GM15510 (cell line): ENCODE results near the gene CILP.

Source experiments
- POLR2A ChIP-seq: IDR thresholded peaks from 3 replicates; pipeline ENCODE4 v1.6.1; 2011; ENCODE audit warnings: borderline replicate concordance; ENCODE audit not compliant: insufficient read length; ENCODE audit errors: extremely low read depth

Gene CILP, protein sequence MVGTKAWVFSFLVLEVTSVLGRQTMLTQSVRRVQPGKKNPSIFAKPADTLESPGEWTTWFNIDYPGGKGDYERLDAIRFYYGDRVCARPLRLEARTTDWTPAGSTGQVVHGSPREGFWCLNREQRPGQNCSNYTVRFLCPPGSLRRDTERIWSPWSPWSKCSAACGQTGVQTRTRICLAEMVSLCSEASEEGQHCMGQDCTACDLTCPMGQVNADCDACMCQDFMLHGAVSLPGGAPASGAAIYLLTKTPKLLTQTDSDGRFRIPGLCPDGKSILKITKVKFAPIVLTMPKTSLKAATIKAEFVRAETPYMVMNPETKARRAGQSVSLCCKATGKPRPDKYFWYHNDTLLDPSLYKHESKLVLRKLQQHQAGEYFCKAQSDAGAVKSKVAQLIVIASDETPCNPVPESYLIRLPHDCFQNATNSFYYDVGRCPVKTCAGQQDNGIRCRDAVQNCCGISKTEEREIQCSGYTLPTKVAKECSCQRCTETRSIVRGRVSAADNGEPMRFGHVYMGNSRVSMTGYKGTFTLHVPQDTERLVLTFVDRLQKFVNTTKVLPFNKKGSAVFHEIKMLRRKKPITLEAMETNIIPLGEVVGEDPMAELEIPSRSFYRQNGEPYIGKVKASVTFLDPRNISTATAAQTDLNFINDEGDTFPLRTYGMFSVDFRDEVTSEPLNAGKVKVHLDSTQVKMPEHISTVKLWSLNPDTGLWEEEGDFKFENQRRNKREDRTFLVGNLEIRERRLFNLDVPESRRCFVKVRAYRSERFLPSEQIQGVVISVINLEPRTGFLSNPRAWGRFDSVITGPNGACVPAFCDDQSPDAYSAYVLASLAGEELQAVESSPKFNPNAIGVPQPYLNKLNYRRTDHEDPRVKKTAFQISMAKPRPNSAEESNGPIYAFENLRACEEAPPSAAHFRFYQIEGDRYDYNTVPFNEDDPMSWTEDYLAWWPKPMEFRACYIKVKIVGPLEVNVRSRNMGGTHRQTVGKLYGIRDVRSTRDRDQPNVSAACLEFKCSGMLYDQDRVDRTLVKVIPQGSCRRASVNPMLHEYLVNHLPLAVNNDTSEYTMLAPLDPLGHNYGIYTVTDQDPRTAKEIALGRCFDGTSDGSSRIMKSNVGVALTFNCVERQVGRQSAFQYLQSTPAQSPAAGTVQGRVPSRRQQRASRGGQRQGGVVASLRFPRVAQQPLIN

DNA sequence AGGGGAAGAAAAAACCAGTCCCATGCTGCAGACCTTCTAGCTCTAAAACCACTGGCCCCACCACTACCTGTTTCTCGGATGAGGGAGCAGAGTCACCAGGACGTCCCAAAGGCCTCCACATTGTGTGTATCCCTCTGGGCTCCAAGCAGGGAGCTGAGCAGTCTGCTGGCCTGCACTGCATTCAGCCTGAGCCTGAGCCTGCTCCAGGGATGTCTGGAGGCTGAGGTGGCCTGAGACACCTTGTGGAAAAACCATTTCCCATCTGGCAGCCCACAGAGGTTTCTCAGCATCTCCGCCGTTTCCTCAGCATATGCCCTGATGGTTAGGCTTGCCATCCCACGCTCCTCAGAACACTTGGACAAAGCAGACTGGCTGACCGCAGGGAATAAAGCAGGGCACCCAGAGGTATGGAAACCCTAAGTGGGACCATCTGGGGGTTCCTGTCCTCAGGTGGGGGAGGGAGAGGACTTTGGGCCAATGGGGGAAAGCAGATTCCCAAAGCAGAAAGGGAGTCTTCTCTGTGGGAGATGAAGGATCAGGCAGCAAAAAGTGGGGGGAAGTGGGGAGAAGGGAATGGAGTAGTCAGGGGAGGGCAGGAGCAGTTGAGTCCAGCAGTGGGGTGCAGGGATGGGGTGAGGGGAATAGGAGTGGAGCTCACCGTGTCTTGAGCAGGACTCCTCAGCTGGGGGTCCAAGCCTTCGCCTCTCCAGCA, at the start of gene CILP:
CILP (minus strand) TSS at position 704 of the 712 bp plus-strand sequence. CDS start 1,718 bp downstream, outside the sequence.
- no peak for TF ChIP-seq POLR2A

DNA sequence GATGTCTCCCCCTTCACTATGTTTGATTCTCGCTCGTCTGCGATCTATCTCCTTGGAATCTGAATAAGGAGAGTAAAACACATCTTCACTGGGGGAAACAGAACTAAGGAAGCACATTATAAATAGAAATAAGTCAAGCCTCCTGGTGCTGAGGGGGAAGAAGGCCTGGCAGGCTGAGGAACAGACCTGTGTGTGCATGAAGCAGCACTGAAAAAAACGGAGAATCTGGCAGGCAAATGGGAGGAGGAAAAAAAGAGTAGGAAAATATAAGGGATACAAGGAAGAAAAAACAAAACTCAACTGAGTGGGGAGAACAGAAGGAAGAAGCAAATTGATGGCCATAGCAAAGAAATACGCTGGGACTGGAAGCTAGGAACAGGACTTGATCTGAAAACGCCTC, 49.7 kb upstream of the CILP start:
- TF ChIP-seq POLR2A: no peak

DNA sequence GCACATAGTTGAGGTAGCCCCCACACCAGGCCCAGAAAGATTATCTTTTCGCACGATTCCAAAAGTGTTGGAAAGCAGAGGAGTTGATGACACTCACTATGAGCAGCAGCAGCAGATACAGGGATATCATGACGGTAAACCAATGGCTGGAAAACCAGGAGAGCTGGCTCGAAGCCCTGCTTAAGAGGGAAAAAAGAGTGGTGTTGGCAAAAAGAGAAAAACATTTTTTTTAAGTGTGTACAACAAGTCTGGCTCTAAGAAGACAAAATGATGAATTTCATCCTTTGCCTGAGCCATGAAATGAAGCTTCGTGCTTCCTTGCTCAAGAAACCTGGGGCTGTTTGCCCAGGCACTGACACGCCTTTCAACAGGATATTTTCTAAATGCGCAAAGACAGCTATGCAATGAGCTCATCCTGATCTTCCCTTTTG, 48.1 kb upstream of the CILP start:
- TF ChIP-seq POLR2A: no peak

DNA sequence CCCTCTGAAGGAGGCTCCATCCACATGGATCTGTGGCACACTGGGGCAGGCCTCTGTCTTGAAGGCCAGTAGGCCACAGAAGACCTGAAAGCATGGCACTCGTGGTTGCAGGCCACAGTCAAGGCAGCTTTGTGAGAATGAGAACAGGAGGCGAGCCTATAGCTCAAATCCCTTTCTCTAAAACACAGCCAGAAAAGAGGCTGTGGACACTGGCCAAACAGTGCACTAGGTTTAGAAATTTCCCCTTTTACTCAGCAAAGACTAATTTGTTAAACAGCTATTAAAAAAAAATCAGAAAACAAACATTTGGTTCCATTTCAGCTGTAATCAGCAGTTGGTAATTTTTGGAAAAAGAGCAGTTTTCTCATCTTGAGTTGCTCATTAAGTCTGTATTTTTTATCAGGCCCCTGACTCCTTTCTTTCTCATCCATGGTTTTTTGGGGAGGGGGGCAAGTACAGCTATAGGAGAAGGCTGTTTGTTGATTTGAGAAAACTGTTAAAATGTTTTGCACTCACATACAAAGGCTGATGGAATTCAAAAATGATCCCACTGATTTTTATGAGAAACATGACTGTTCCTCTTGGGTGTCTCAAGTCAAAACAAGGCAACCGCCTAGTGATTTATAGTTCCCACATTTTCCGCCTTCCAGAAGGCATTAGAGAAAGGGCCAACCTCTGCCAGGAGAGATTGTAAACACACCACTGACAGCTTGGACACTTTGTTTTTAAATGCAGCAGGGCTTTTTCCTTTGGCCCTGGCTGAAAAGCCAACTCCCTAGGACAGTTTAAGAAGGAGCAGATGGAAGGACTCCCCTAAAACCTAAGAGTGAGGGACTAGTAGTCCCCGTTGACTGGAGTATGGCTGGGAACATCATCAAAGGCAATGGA, 47.3 kb upstream of the CILP start:
- TF ChIP-seq POLR2A: no peak

DNA sequence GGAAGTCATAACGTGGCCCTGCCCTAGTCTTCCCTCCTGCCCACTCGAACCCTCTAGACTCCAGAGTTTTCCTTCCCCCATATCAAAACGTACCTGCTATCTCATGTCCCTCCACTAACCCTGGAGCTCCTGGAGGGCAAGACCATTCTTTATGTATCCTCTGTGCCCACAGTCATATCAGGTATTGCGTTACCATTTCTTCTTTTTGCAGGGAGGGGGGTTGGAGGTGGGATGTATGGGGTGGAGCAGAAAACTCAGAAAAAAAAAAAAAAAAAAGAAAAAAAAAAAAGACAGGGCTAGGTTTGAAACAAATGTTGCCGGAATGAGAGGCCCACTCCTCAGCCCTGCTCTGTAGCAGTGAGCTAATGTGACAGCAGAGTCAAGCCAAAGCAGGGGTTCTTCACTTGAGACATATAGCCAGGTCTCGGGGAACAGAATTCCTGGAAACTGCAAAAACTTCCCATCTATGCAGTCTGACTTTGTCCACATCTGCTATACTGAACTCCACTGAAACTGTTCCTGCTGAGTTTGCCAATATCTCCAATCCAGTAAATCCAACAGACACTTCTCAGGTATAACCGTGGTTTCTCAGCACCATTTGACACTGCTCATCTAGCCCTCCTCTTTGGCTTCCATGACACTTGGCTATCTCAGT, 44.3 kb upstream of the CILP start:
- TF ChIP-seq POLR2A: no peak

DNA sequence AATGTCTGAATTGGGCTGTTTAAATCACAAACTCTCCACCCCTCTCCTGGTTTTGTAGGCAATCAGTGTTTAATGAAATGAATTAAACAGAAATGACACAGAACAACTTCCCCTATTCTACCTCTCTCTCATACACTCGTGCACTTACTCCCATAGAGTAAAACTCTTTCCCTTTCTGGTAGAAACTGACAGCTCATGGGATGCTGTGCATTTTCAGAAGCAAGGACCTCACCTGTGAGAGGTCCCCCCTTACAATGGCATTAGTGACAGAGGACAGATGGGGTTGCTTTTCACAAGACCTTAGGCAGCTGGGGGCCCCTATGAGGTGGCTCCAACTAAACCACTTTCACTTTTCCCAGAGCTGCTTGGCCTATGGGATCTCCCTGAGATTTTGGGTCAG, 43.5 kb upstream of the CILP start:
- no peak for TF ChIP-seq POLR2A

DNA sequence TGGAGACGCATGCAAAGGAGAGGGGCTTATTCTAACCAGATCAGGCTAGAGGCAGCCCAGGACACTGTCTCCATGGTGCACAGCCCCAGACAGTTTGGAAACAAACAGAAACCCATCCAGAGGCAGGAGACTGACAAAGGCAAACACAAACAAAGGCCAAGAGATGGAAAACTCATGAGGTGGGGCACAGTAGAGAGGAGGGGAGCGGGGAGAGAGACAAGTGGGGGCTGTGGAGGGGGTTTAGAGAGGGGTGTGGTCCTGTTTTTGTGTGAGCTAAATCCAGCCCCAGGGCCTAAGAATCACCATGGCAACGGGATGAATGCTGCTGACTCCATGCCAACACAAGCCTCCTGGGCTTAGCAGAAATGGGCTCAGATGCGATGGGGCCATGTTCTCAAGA, 43.1 kb upstream of the CILP start:
- TF ChIP-seq POLR2A: no peak

DNA sequence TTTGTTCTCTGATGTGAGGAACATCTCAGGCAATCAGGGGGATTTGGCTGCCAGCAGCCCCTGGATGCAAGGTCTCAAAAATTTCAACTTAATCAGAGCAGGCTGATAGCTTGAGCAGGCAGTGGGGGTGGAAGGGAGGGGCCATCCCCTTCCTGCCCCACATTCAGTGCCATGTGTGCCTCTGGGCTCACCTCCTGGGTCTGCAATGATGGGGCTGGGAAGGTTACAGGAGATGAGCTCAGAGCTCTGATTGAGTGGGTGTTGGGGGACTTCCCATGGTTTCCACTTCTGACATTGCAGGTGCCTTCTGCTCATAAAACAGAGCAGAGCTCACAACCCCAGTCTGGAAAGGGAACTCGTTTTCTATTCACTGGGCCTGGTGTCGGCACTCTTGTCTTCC, 38.4 kb upstream of the CILP start:
- no peak for TF ChIP-seq POLR2A

DNA sequence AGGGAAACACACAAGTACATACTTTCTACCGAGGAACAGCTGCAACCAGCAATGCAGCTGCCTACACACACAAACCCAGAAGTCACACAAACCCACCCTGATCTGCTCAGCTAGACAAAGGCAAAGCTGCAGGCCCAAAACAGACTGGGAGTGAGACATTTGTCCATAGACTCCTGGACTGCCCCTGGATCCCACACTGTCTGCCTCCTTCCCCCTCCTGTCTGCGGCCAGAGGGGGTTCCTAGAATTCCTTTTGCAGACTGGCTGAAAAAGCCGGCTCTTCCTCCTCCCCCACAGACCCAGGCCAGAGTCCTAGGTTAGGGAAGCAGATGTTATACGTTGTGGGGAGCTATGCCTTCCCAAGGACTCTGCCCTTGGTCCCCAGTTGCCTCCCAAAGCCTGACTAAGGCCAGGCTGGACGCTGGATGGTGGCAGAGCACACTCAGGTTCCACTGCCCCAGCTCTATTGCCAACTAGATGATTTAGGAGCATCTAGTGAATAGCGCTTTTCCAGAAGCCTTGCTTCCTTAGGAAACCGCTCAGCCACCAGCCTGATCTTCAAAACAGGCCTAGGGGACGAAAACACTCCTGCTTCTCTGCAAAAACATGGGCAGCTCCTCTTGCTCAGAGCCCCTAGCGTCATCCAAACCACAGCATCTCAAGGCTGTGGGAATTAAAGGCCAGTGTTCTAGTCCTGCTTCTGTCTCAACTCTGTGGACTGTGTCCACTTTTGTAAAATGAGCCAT, 37.4 kb upstream of the CILP start:
- TF ChIP-seq POLR2A: no peak

DNA sequence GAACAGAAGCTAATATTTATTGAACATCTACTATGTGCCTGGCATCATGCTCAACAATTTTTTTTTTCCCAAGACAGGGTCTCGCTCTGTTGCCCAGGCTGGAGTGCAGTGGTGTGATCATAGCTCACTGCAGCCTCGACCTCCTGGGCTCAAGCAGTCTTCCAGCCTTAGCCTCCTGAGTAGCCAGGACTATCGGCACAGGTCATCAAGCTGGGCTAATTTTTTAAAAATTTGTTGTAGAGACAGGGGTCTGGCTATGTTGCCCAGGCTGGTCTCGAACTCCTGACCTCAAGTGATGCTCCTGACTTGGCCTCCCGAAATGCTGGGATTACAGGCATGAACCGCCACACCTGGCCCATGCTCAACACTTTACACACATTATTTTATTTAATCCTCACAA, 35.7 kb upstream of the CILP start:
- no peak for TF ChIP-seq POLR2A

DNA sequence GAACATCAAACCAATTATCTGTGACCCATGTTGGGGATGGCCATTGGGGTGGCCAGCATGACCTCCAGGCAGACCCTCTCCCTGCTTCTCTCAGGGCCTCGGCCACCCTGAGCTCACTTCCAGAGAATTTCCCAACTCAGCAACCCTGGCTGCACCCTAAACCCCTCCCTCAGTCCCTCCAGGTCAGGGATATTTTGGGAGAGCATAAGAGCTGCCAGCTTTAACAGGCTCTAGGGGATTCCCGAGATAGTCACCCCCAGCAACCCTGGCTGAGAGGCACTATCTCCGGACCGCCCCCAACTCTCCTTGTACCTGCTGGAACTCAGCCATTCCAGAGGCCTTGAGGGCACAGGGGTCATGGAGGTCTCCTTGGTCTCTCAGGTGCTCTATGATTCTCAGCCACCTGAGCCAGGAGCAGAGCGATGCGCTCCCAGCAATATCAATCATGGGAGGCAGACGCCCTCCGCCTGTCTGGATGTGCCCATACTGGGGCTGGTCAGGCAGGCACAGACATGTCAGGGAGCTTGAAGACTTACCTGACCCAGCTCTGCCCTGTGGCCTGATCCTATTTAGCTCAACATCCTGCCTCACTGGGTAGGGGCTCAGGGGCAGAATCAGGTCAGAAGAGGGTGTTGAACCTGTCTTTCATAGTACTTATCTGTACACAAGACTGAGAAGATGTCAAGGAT, 34.9 kb upstream of the CILP start:
- TF ChIP-seq POLR2A: no peak
